ENCODE data around the gene CPLANE2. TPM values are rescaled to one million over a fixed set of nuclear protein-coding genes. Genes with fewer than 3 reads are reported as not detected.

The CPLANE2 gene
- total RNA-seq, 1 donor from 2014 or later, result 5.1 TPM

- CTCF ChIA-PET, result no interaction called here
- TF ChIP-seq CTCF (IDR thresholded peaks at IDR 0.05), result no peak
- no peak for DNase-seq
- intact Hi-C loops (cut with micrococcal nuclease), result loop anchor here (5.0 kb wide), 1 partner anchor 143 kb away; the partner anchor contains the start of gene FBXO42
- no peaks in the 10 kb centered on the region for H3K9me3 Mint-ChIP-seq
- POLR2A ChIA-PET, result interaction anchor here (0.5 to 0.6 kb wide), 2 partner anchors 154 to 791 kb away, joined by 3 read pairs; no protein-coding TSS in a partner anchor
- peaks cover 3% of the 10 kb centered on the region for H3K4me1 Mint-ChIP-seq
- peaks cover 4% of the 10 kb centered on the region for H3K27me3 Mint-ChIP-seq
- ATAC-seq (ENCODE audit: low read depth), result no peak
- H3K4me3 Mint-ChIP-seq, result no peak overlapping the region
- peaks cover 6% of the 10 kb centered on the region for H3K36me3 Mint-ChIP-seq (ENCODE audit: low read depth)
- no peak overlapping the region for H3K27ac Mint-ChIP-seq
These were observed 27.7 kb downstream of the CPLANE2 start for GRCh38 chr1:16209132-16209846.

- DNase-seq (no peak), ATAC-seq (ENCODE audit: low read depth) (no peak)
- Mint-ChIP-seq H3K36me3 (ENCODE audit: low read depth) (peaks cover 12% of the 10 kb centered on the region), H3K4me3 (no peak overlapping the region), H3K27ac (no peak overlapping the region), H3K9me3 (no peaks in the 10 kb centered on the region), H3K4me1 (peaks cover 3% of the 10 kb centered on the region), H3K27me3 (peaks cover 4% of the 10 kb centered on the region)
- intact Hi-C loops (cut with micrococcal nuclease), result loop anchor here (5.0 kb wide), 1 partner anchor 144 kb away; the partner anchor contains the start of gene FBXO42
- ChIA-PET CTCF (no interaction called here), POLR2A (interaction anchor here (0.5 kb wide), 1 partner anchor 790 kb away, joined by 3 read pairs; no protein-coding TSS in a partner anchor)
- no peak for TF ChIP-seq CTCF (IDR thresholded peaks at IDR 0.05)
These were observed 28.6 kb downstream of the CPLANE2 start for GRCh38 chr1:16208270-16208987.

- peak overlapping the region; percentile 70 for H3K27ac Mint-ChIP-seq
- no peaks in the 10 kb centered on the region for H3K9me3 Mint-ChIP-seq
- H3K4me3 Mint-ChIP-seq, result peak overlapping the region; percentile 91
- peaks cover 20% of the 10 kb centered on the region for H3K36me3 Mint-ChIP-seq (ENCODE audit: low read depth)
- no peak for TF ChIP-seq CTCF (IDR thresholded peaks at IDR 0.05)
- POLR2A ChIA-PET, result interaction anchor here (0.6 to 1.7 kb wide), 12 partner anchors 10 to 1117 kb away, joined by 3 to 32 read pairs (median 4); partner anchors contain the start of genes CPLANE2, NECAP2 and RNU1-1
- no peak for ATAC-seq (ENCODE audit: low read depth)
- intact Hi-C loops (cut with micrococcal nuclease), result loop anchor here (1.0 to 5.0 kb wide), 5 partner anchors 10 to 681 kb away; partner anchors contain the start of genes DNAJC16 and FBXO42
- peaks cover 3% of the 10 kb centered on the region for H3K4me1 Mint-ChIP-seq
- DNase-seq, result no peak
- no peaks in the 10 kb centered on the region for H3K27me3 Mint-ChIP-seq
- CTCF ChIA-PET, result interaction anchor here (0.5 kb wide), 1 partner anchor 573 kb away, joined by 3 read pairs; no protein-coding TSS in a partner anchor
These were observed 29.4 kb downstream of the CPLANE2 start for GRCh38 chr1:16207318-16208269.

- H3K27me3 Mint-ChIP-seq, result no peaks in the 10 kb centered on the region
- intact Hi-C loops (cut with micrococcal nuclease), result loop anchor here (1.0 to 5.0 kb wide), 5 partner anchors 11 to 680 kb away; partner anchors contain the start of genes DNAJC16 and FBXO42
- CTCF ChIA-PET, result interaction anchor here (0.6 to 1.0 kb wide), 2 partner anchors 12 to 158 kb away, joined by 3 read pairs; no protein-coding TSS in a partner anchor
- no peaks in the 10 kb centered on the region for H3K9me3 Mint-ChIP-seq
- POLR2A ChIA-PET, result interaction anchor here (0.5 to 1.7 kb wide), 13 partner anchors 10 to 1116 kb away, joined by 3 to 32 read pairs (median 4); partner anchors contain the start of genes CPLANE2, NECAP2 and RNU1-1
- H3K4me1 Mint-ChIP-seq, result peaks cover 3% of the 10 kb centered on the region
- peaks cover 20% of the 10 kb centered on the region for H3K36me3 Mint-ChIP-seq (ENCODE audit: low read depth)
- peak; percentile 89 for ATAC-seq (ENCODE audit: low read depth)
- H3K27ac Mint-ChIP-seq, result peak overlapping the region; percentile 91
- peak overlapping the region; percentile 91 for H3K4me3 Mint-ChIP-seq
- TF ChIP-seq CTCF (IDR thresholded peaks at IDR 0.05), result no peak
- DNase-seq, result peak; percentile 82
These were observed 30.3 kb downstream of the CPLANE2 start for GRCh38 chr1:16206547-16207317.
